ENCODE data around the gene RANBP17.
"Not testable (repeated sequence)": the region's sequence is repeated elsewhere in the genome, so short reads cannot be mapped to it uniquely, and the experiment has no call there.

RANBP17 gene

GRCh38 chr5:170935534-170936218, 73.9 kb downstream of the RANBP17 start:
- H3K4me3 ChIP-seq (ENCODE audit: low read depth, low read length); H3K36me3 ChIP-seq (ENCODE audit: control insufficient read depth in 2 of 2, insufficient read depth in 1 of 2, low read length in 2 of 2); CTCF ChIA-PET; POLR2A ChIA-PET; H3K9me3 ChIP-seq (ENCODE audit: control insufficient read depth, insufficient read depth, low read depth, low read length); H3K4me1 ChIP-seq (ENCODE audit: control insufficient read depth, insufficient read depth, low read length); H3K27ac ChIP-seq (ENCODE audit: extremely low read depth, low read depth, low read length): not testable (repeated sequence)

- ChIA-PET POLR2A (no interaction called here), CTCF (interaction anchor here (0.8 kb wide), 1 partner anchor 225 kb away, joined by 3 read pairs; no protein-coding TSS in a partner anchor)
- Histone ChIP-seq H3K36me3 (ENCODE audit: control insufficient read depth in 2 of 2, insufficient read depth in 1 of 2, low read length in 2 of 2) (peaks cover 0 to 6% of the 10 kb centered on the region in 2 experiments; a peak in 1 of 3 replicates), H3K27ac (ENCODE audit: extremely low read depth, low read depth, low read length) (no peak overlapping the region), H3K9me3 (ENCODE audit: control insufficient read depth, insufficient read depth, low read depth, low read length) (no peaks in the 10 kb centered on the region), H3K4me3 (ENCODE audit: low read depth, low read length) (no peak overlapping the region), H3K4me1 (ENCODE audit: control insufficient read depth, insufficient read depth, low read length) (no peaks in the 10 kb centered on the region)
- TF ChIP-seq ZBTB6 (tag by site-specific recombination; IDR thresholded peaks at IDR 0.05) (no peak), ZNF133 (tag by site-specific recombination; IDR thresholded peaks at IDR 0.05) (no peak), ZNF274 (IDR thresholded peaks at IDR 0.05; ENCODE audit: low read length) (no peak), ZNF274 (tag by site-specific recombination; IDR thresholded peaks at IDR 0.05; ENCODE audit: borderline replicate concordance) (no peak), ZNF510 (tag by site-specific recombination; IDR thresholded peaks at IDR 0.05; ENCODE audit: insufficient replicate concordance) (no peak), ZBTB49 (tag by site-specific recombination; IDR thresholded peaks at IDR 0.05; ENCODE audit: low read depth) (no peak), ZNF391 (tag by site-specific recombination; IDR thresholded peaks at IDR 0.05; ENCODE audit: borderline replicate concordance, low read depth) (no peak), ZNF521 (tag by site-specific recombination; IDR thresholded peaks at IDR 0.05) (no peak), ZNF416 (tag by site-specific recombination; IDR thresholded peaks at IDR 0.05) (no peak)
Observed at GRCh38 chr5:170937072-170937471, 75.3 kb downstream of the RANBP17 start.

- Histone ChIP-seq H3K36me3 (ENCODE audit: control insufficient read depth in 2 of 2, insufficient read depth in 1 of 2, low read length in 2 of 2) (peaks cover 0 to 6% of the 10 kb centered on the region in 2 experiments; a peak in 1 of 3 replicates), H3K4me1 (ENCODE audit: control insufficient read depth, insufficient read depth, low read length) (no peaks in the 10 kb centered on the region), H3K9me3 (ENCODE audit: control insufficient read depth, insufficient read depth, low read depth, low read length) (no peaks in the 10 kb centered on the region), H3K27ac (ENCODE audit: extremely low read depth, low read depth, low read length) (no peak overlapping the region), H3K4me3 (ENCODE audit: low read depth, low read length) (no peak overlapping the region)
- ChIA-PET CTCF (no interaction called here), POLR2A (no interaction called here)
- TF ChIP-seq ZNF10 (tag by site-specific recombination; IDR thresholded peaks at IDR 0.05) = no peak
- TF ChIP-seq ZNF580 (tag by site-specific recombination; IDR thresholded peaks at IDR 0.05) = no peak
- TF ChIP-seq ZNF837 (tag by site-specific recombination; IDR thresholded peaks at IDR 0.05) = no peak
Observed at GRCh38 chr5:170937914-170938313, 76.1 kb downstream of the RANBP17 start.

GRCh38 chr5:170939178-170939577, 77.4 kb downstream of the RANBP17 start:
- POLR2A ChIA-PET = no interaction called here
- Histone ChIP-seq H3K36me3 (ENCODE audit: control insufficient read depth in 2 of 2, insufficient read depth in 1 of 2, low read length in 2 of 2) (peaks cover 0 to 6% of the 10 kb centered on the region in 2 experiments; a peak in 1 of 3 replicates), H3K4me3 (ENCODE audit: low read depth, low read length) (no peak overlapping the region), H3K9me3 (ENCODE audit: control insufficient read depth, insufficient read depth, low read depth, low read length) (no peaks in the 10 kb centered on the region), H3K4me1 (ENCODE audit: control insufficient read depth, insufficient read depth, low read length) (no peaks in the 10 kb centered on the region), H3K27ac (ENCODE audit: extremely low read depth, low read depth, low read length) (no peak overlapping the region)
- CTCF ChIA-PET = interaction anchor here (0.6 kb wide), 1 partner anchor 42 kb away, joined by 4 read pairs; no protein-coding TSS in a partner anchor
- TF ChIP-seq ZBTB26 (tag by site-specific recombination; optimal IDR thresholded peaks at IDR 0.05) (no peak), ZNF433 (tag by site-specific recombination; IDR thresholded peaks at IDR 0.05; ENCODE audit: low read depth) (0 out of 2 replicates have a peak, but pooled peaks have one; percentile 24), ZNF624 (tag by site-specific recombination; IDR thresholded peaks at IDR 0.05) (no peak), KLF16 (tag by site-specific recombination; IDR thresholded peaks at IDR 0.05) (no peak), ZNF701 (tag by site-specific recombination; IDR thresholded peaks at IDR 0.05) (no peak), ZNF394 (tag by site-specific recombination; IDR thresholded peaks at IDR 0.05; ENCODE audit: borderline replicate concordance) (peak; percentile 91), PRDM4 (tag by site-specific recombination; IDR thresholded peaks at IDR 0.05) (no peak), KLF7 (tag by site-specific recombination; IDR thresholded peaks at IDR 0.05; ENCODE audit: borderline replicate concordance) (no peak), ZNF510 (tag by site-specific recombination; IDR thresholded peaks at IDR 0.05; ENCODE audit: insufficient replicate concordance) (peak; percentile 56)
